Osteoblast (primary cell): ENCODE results near the gene PNMA8A. TPM values are rescaled to one million over a fixed set of nuclear protein-coding genes. Genes with fewer than 3 reads are reported as not detected.

Experiments used
- DNase-seq: peaks from one replicate; pipeline ENCODE4 v3.0.0; 2011; ENCODE audit warnings: low spot score, mixed read lengths; ENCODE audit not compliant: insufficient read length; ENCODE audit errors: missing footprints
- H2AFZ ChIP-seq: 2 replicates; pipeline ENCODE4 v1.6.0; 2011; ENCODE audit warnings: mild to moderate bottlenecking, low read length
- H3K27ac ChIP-seq: 2 replicates; pipeline ENCODE4 v1.5.1; 2011; ENCODE audit warnings: mild to moderate bottlenecking, low read depth, low read length, moderate library complexity
- H3K27me3 ChIP-seq: 2 replicates; pipeline ENCODE4 v1.6.0; 2012; ENCODE audit warnings: mild to moderate bottlenecking, control low read depth, inconsistent platforms, low read length, moderate library complexity; ENCODE audit not compliant: insufficient read depth
- H3K36me3 ChIP-seq: 2 replicates; pipeline ENCODE4 v1.5.1; 2011; ENCODE audit warnings: mild to moderate bottlenecking, low read length, control low read depth, moderate library complexity; ENCODE audit not compliant: insufficient read depth
- H3K4me1 ChIP-seq: 2 replicates; pipeline ENCODE4 v1.5.1; 2011; ENCODE audit warnings: mild to moderate bottlenecking, low read length, control low read depth, moderate library complexity; ENCODE audit not compliant: insufficient read depth
- H3K4me2 ChIP-seq: 2 replicates; pipeline ENCODE4 v1.6.0; 2011; ENCODE audit warnings: mild to moderate bottlenecking, low read length; ENCODE audit not compliant: insufficient read depth
- H3K4me3 ChIP-seq: fragments of 200-600 bp; sonication (generic); 3 replicates; pipeline ENCODE4 v1.5.1; 2012; ENCODE audit warnings: mild to moderate bottlenecking, low read length, inconsistent platforms; ENCODE audit not compliant: insufficient read depth
- H3K79me2 ChIP-seq: 2 replicates; pipeline ENCODE4 v1.6.0; 2012; ENCODE audit warnings: mild to moderate bottlenecking, low read length, control low read depth, inconsistent platforms; ENCODE audit not compliant: insufficient read depth
- H3K9me3 ChIP-seq: 2 replicates; pipeline ENCODE4 v1.5.1; 2011; ENCODE audit warnings: low read depth, low read length, control low read depth
- H4K20me1 ChIP-seq: 2 replicates; pipeline ENCODE4 v1.6.0; 2012; ENCODE audit warnings: mild to moderate bottlenecking, low read length, control low read depth; ENCODE audit not compliant: insufficient read depth
- total RNA-seq: library from RNA; depleted of rRNA; stranded (reverse); fragments of >200 nt; gene quantifications from 2 replicates; pipeline ENCODE4 v1.2.3, GENCODE V29; 2012
- TF ChIP-seq, protein P1 (sequence below): IDR thresholded peaks from 2 replicates; pipeline ENCODE4 v1.5.1; 2011; ENCODE audit warnings: mild to moderate bottlenecking, low read depth, low read length, moderate library complexity; ENCODE audit errors: extremely low read depth

The PNMA8A gene
- total RNA-seq, 1 donor: 2.2 TPM

- Histone ChIP-seq H3K27me3 (no peaks in the 10 kb centered on the region), H3K27ac (no peak overlapping the region), H3K4me2 (no peak overlapping the region), H3K36me3 (no peaks in the 10 kb centered on the region), H3K4me1 (no peaks in the 10 kb centered on the region), H2AFZ (no peak overlapping the region), H4K20me1 (no peaks in the 10 kb centered on the region), H3K79me2 (no peaks in the 10 kb centered on the region), H3K4me3 (no peak overlapping the region), H3K9me3 (peaks cover 8% of the 10 kb centered on the region)
- TF ChIP-seq, protein P1, sequence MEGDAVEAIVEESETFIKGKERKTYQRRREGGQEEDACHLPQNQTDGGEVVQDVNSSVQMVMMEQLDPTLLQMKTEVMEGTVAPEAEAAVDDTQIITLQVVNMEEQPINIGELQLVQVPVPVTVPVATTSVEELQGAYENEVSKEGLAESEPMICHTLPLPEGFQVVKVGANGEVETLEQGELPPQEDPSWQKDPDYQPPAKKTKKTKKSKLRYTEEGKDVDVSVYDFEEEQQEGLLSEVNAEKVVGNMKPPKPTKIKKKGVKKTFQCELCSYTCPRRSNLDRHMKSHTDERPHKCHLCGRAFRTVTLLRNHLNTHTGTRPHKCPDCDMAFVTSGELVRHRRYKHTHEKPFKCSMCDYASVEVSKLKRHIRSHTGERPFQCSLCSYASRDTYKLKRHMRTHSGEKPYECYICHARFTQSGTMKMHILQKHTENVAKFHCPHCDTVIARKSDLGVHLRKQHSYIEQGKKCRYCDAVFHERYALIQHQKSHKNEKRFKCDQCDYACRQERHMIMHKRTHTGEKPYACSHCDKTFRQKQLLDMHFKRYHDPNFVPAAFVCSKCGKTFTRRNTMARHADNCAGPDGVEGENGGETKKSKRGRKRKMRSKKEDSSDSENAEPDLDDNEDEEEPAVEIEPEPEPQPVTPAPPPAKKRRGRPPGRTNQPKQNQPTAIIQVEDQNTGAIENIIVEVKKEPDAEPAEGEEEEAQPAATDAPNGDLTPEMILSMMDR: no peak
- DNase-seq: no peak
Observed at GRCh38 chr19:46515290-46515609, 43.9 kb upstream of the PNMA8A start.

GRCh38 chr19:46514589-46515289, 43.4 kb upstream of the PNMA8A start:
- H3K4me1 ChIP-seq: no peaks in the 10 kb centered on the region
- no peak overlapping the region for H2AFZ ChIP-seq
- no peaks in the 10 kb centered on the region for H3K27me3 ChIP-seq
- H3K79me2 ChIP-seq: no peaks in the 10 kb centered on the region
- no peak overlapping the region for H3K4me3 ChIP-seq
- H3K27ac ChIP-seq: no peak overlapping the region
- no peaks in the 10 kb centered on the region for H3K36me3 ChIP-seq
- no peak for DNase-seq
- TF ChIP-seq, protein P1: no peak
- peaks cover 8% of the 10 kb centered on the region for H3K9me3 ChIP-seq
- H3K4me2 ChIP-seq: no peak overlapping the region
- no peaks in the 10 kb centered on the region for H4K20me1 ChIP-seq

DNA sequence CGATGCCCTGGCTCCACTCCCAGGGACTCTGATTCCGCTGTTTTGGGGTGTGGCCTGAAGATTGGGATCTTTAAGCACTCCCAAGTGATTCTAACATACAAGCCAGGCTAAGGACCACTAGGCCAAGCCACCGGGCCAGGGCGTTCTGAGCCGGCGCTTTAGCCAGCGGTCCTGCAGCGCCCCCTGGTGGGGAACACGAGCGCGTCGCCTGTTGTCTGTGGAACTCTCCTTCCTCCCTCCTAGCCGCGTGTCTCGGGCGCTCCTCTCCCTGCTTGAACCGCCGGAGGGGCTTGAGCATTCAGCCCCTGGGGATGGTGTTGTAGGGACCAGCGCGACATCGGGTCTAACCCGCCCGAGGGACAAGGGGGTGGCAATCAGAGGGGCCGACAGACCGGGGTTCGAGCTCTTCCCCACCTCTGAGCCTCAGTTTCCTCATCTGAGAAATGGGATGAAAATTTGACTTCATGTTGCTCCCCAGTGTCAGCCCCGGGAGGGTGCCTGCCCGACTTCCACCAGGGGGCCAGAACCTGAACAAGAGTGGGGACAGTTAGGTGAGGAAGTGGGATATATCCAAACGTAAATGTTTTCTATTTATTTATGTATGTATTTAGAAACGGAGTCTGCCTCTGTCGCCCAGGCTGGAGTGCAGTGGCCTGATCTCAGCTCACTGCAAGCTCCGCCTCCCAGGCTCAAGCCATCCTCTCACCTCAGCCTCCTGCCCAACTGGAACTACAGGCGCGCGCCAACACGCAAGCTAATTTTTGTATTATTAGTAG, 42.3 kb upstream of the PNMA8A start:
- no peaks in the 10 kb centered on the region for H4K20me1 ChIP-seq
- peak; percentile 97 for DNase-seq
- H3K4me3 ChIP-seq: no peak overlapping the region
- no peaks in the 10 kb centered on the region for H3K4me1 ChIP-seq
- no peaks in the 10 kb centered on the region for H3K36me3 ChIP-seq
- TF ChIP-seq, protein P1: peak; percentile 89
- peak overlapping the region; percentile 57 for H3K4me2 ChIP-seq
- H3K79me2 ChIP-seq: no peaks in the 10 kb centered on the region
- no peaks in the 10 kb centered on the region for H3K27me3 ChIP-seq
- peak overlapping the region; percentile 62 for H2AFZ ChIP-seq
- H3K9me3 ChIP-seq: peaks cover 8% of the 10 kb centered on the region
- no peak overlapping the region for H3K27ac ChIP-seq

DNA sequence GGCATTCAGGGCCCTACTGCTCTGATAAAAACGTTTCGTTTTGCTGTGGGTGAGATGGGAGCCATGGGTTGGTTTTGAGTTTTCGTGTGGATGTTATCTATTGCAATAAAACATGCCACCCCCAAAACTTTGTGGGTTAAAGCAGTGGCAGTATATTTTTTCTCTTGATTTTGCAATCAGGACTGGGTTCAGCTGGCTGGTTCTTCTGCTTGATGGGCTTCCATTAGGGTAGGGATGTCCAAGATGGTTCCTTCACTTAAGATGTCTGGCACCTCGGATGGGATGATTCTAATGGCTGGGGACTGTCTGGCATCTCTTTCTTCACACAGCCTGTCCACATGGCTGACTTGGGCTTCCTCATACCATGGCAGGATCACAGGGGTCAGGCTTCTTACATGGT, 39.9 kb upstream of the PNMA8A start:
- no peaks in the 10 kb centered on the region for H3K36me3 ChIP-seq
- H2AFZ ChIP-seq: no peak overlapping the region
- no peaks in the 10 kb centered on the region for H4K20me1 ChIP-seq
- H3K4me1 ChIP-seq: peaks cover 4% of the 10 kb centered on the region
- H3K27me3 ChIP-seq: no peaks in the 10 kb centered on the region
- no peaks in the 10 kb centered on the region for H3K79me2 ChIP-seq
- H3K27ac ChIP-seq: no peak overlapping the region
- no peak overlapping the region for H3K4me2 ChIP-seq
- TF ChIP-seq, protein P1: no peak
- DNase-seq: no peak
- H3K4me3 ChIP-seq: no peak overlapping the region
- peaks cover 8% of the 10 kb centered on the region for H3K9me3 ChIP-seq
